ENCODE results near the gene NDUFB10. TPM values are rescaled to one million over a fixed set of nuclear protein-coding genes. Genes with fewer than 3 reads are reported as not detected.

The NDUFB10 gene
- total RNA-seq, 1 donor from 2014 or later: 130 TPM

DNA sequence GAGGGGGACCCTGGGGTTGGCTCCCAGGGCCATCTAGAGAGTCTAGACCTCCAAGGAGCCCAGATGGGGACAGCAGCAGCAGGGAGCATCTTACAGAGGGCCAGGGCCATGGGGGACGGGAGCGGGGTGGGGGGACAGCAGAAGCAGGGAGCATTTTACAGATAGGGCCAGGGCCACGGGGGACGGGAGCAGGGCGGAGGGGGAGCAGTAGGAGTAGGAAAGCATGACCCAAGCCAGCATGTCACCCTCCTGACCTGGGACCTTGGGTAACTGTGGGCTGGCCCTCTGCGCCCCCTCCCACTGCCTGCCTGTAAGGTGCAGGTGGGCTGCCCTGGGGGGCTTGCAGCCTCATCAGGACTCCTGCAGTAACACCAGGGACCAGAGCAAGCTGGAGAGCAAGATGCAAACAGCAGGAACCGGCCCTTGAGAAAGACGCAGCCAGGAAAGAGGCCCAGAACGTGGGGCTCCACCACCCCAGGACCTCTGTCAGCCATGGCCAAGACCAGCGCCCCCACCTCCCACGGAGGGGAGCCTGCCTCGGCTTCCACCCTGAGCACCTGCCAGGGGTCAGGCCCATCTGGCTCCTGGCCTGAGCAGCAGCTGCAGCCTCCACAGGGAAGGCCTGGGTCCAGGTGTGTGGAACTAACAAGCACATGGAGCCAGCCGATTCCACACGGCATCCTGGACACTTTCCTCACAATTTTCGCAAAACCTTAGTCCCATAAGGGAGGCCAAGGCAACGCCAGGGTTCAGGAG is 47.9 kb downstream of the NDUFB10 start:
- Histone ChIP-seq H3K9me3 (ENCODE audit: control insufficient read depth in 3 of 3, low read length in 3 of 3) (no peaks in the 10 kb centered on the region), H3K36me3 (ENCODE audit: control insufficient read depth in 3 of 3, insufficient read depth in 3 of 3, low read length in 3 of 3) (peaks cover 3 to 12% (median 6%) of the 10 kb centered on the region in 3 donors), H3K4me3 (ENCODE audit: low read length in 3 of 3) (peak overlapping the region; percentile 45 to 83 (median 78)), H3K27ac (ENCODE audit: low read depth, low read length) (peak overlapping the region; percentile 12), H3K9ac (ENCODE audit: low read depth in 1 of 3, low read length in 3 of 3) (peak overlapping the region; percentile 48 to 86 (median 71)), H3K4me1 (ENCODE audit: control insufficient read depth in 3 of 3, insufficient read depth in 3 of 3, low read length in 3 of 3) (peaks cover 64 to 71% (median 66%) of the 10 kb centered on the region in 3 donors), H3K27me3 (ENCODE audit: control insufficient read depth in 3 of 3, insufficient read depth in 3 of 3, low read length in 3 of 3) (no peaks in the 10 kb centered on the region)

DNA sequence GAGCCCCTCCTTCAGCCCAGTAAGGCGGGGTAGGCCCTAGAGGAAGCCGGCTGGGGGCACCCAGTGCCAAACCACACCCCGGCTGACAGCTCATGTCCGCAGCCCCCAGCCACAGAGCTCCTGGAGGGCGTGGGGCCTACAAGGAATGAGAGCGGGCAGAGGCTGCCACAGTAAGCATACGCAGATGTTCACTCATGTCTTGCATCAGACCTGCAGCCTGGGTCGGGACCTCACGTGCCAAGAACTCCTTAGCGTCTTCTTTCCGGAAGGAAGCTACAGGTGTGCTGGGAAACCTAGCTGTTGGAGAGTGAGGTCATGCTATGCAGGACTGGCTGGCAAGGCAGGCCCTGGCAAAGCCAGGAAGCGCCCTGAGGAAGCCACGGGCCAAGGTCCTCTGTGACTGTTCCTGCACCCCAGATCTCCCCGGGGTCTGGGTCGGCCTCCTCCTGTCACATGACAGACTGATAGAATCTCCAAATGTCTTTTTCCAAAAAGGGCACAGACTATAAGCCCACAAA is 48.7 kb downstream of the NDUFB10 start:
- Histone ChIP-seq H3K4me3 (ENCODE audit: low read length in 3 of 3) (peak overlapping the region; percentile 52 to 83 (median 78)), H3K9ac (ENCODE audit: low read depth in 1 of 3, low read length in 3 of 3) (peak overlapping the region; percentile 73 to 86 (median 80))

DNA sequence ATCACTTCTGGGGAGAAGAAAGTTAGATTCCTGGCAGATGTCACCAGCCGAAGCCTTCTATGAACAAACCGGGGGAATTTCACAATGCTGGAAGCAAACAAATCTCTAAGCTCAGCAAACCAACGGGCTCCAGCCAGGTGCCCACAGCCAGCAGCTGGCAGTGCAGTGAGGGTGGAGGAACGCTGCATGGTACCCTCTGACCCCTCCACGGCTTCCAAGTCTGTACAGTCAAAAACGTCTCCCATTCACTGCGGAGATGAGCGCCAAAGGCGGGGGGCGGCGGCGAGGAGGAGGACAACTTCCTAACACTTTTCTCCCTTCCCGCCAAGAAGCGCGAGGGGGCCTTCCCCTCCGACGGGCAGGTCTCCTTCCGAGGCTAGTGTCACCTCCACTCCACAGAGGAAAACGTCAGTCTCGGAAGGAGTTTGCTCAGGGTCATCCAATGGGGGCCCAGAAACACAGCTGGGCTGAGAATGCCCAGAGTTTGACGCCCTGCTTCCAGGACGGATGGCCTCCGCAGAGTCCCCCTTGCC is 49.4 kb downstream of the NDUFB10 start:
- no peaks in the 10 kb centered on the region for H3K27me3 ChIP-seq (ENCODE audit: control insufficient read depth in 3 of 3, insufficient read depth in 3 of 3, low read length in 3 of 3)
- peaks cover 0 to 4% (median 2%) of the 10 kb centered on the region in 3 donors for H3K36me3 ChIP-seq (ENCODE audit: control insufficient read depth in 3 of 3, insufficient read depth in 3 of 3, low read length in 3 of 3)
- peak overlapping the region; percentile 78 to 83 (median 81) for H3K4me3 ChIP-seq (ENCODE audit: low read length in 3 of 3)
- H3K27ac ChIP-seq (ENCODE audit: low read depth, low read length): peak overlapping the region; percentile 82
- H3K9me3 ChIP-seq (ENCODE audit: control insufficient read depth in 3 of 3, low read length in 3 of 3): no peaks in the 10 kb centered on the region
- peaks cover 58 to 64% (median 60%) of the 10 kb centered on the region in 3 donors for H3K4me1 ChIP-seq (ENCODE audit: control insufficient read depth in 3 of 3, insufficient read depth in 3 of 3, low read length in 3 of 3)
- peak overlapping the region; percentile 73 to 86 (median 80) for H3K9ac ChIP-seq (ENCODE audit: low read depth in 1 of 3, low read length in 3 of 3)

More for the DNA sequence above, 48.7 kb downstream of the NDUFB10 start:
- peaks cover 0 to 5% (median 4%) of the 10 kb centered on the region in 3 donors for H3K36me3 ChIP-seq (ENCODE audit: control insufficient read depth in 3 of 3, insufficient read depth in 3 of 3, low read length in 3 of 3)
- H3K9me3 ChIP-seq (ENCODE audit: control insufficient read depth in 3 of 3, low read length in 3 of 3): no peaks in the 10 kb centered on the region
- H3K27ac ChIP-seq (ENCODE audit: low read depth, low read length): peak overlapping the region; percentile 12
- no peaks in the 10 kb centered on the region for H3K27me3 ChIP-seq (ENCODE audit: control insufficient read depth in 3 of 3, insufficient read depth in 3 of 3, low read length in 3 of 3)
- peaks cover 64 to 71% (median 66%) of the 10 kb centered on the region in 3 donors for H3K4me1 ChIP-seq (ENCODE audit: control insufficient read depth in 3 of 3, insufficient read depth in 3 of 3, low read length in 3 of 3)

DNA sequence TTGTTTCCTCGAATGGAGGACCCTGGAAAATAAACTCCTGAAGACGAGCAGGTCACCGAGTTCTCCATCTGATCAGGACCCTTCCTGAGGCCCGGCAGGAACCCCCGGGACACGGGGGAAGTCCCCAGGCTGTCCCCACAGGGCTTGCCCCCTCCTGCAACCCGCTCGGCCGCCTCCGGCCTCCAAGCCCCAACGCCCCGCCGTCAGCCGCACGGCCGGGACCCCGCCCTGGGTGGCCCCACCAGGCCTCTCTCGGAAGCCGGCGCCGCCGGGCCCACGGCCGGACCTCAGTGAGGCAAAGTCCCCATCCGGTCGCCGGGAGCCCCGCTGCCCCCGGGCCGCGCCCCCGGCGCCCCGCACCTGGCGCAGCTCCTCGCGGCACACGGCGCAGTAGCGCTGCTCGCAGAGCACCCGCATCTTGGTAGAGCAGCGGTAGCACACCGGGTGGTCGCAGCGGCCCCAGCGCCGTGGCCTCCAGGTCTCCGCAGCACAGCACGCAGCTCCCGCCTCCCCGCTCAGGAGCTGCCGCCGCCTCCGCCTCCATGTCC is 49.9 kb downstream of the NDUFB10 start:
- peak overlapping the region; percentile 82 for H3K27ac ChIP-seq (ENCODE audit: low read depth, low read length)
- peak overlapping the region; percentile 73 to 86 (median 80) for H3K9ac ChIP-seq (ENCODE audit: low read depth in 1 of 3, low read length in 3 of 3)
- H3K4me1 ChIP-seq (ENCODE audit: control insufficient read depth in 3 of 3, insufficient read depth in 3 of 3, low read length in 3 of 3): peaks cover 53 to 59% (median 56%) of the 10 kb centered on the region in 3 donors
- no peaks in the 10 kb centered on the region for H3K9me3 ChIP-seq (ENCODE audit: control insufficient read depth in 3 of 3, low read length in 3 of 3)
- peaks cover 0 to 4% (median 2%) of the 10 kb centered on the region in 3 donors for H3K36me3 ChIP-seq (ENCODE audit: control insufficient read depth in 3 of 3, insufficient read depth in 3 of 3, low read length in 3 of 3)
- H3K27me3 ChIP-seq (ENCODE audit: control insufficient read depth in 3 of 3, insufficient read depth in 3 of 3, low read length in 3 of 3): no peaks in the 10 kb centered on the region
- peak overlapping the region; percentile 78 to 83 (median 81) for H3K4me3 ChIP-seq (ENCODE audit: low read length in 3 of 3)

DNA sequence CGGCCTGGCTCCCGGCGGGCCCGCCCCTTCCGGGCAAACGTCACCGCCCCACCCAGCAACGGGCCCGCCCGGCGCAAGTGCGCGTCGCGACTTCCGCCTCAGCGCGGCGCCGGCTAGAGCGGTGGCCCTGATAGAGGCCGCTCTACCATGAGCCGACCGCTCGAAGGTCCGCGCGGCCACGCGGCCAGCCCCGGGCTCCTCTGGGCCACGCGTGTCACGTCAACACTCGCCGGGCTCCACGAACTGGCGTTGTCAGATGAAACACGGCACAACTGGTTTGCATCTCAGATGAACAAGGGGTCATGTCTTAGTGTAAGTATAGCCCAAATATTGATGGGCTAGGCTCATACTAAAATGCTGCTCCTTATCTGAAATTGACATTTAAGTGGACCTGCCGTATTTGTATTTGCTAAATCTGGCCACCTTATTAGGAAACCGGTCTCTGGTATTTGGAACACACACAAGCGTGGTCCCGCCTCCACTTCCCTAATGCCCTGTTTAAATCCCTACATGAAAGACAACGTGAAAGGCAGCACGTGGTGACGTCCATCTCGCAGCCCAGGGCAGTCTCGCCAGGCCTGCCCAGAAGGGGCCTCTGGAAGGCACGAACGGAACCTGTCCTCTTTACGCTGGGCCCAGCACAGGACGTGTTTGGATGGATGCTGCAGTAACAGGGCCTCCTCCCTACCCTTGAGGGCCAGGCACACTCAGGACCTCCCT is 50.6 kb downstream of the NDUFB10 start, which contains the start of gene ZNF598:
Gene ZNF598 (minus strand): TSS at position 31 of the 720 bp plus-strand sequence.
- Histone ChIP-seq H3K9ac (ENCODE audit: low read depth in 1 of 3, low read length in 3 of 3) (peak within 1 kb of the TSS; percentile 88 to 90 (median 89)), H3K9me3 (ENCODE audit: control insufficient read depth in 3 of 3, low read length in 3 of 3) (no peaks in the 10 kb centered on the region), H3K4me1 (ENCODE audit: control insufficient read depth in 3 of 3, insufficient read depth in 3 of 3, low read length in 3 of 3) (peaks cover 46 to 52% (median 49%) of the 10 kb centered on the region in 3 donors), H3K4me3 (ENCODE audit: low read length in 3 of 3) (peak within 1 kb of the TSS; percentile 81 to 93 (median 93)), H3K27me3 (ENCODE audit: control insufficient read depth in 3 of 3, insufficient read depth in 3 of 3, low read length in 3 of 3) (no peaks in the 10 kb centered on the region), H3K36me3 (ENCODE audit: control insufficient read depth in 3 of 3, insufficient read depth in 3 of 3, low read length in 3 of 3) (peaks cover 0 to 4% (median 2%) of the 10 kb centered on the region in 3 donors), H3K27ac (ENCODE audit: low read depth, low read length) (peak within 1 kb of the TSS; percentile 91)

Small RNA genes within 50 kb of the gene (small RNA-seq; reads per million reads assigned to genes)
- not detected for gene AC005363.2
- not detected for gene SNORA10
- not detected for gene SNORA64

Other genes with a start within 250 kb of the NDUFB10 start
- gene NME3, start 188.0 kb upstream of the NDUFB10 start, total RNA-seq: 20.4 TPM
- gene EME2, start 186.7 kb upstream of the NDUFB10 start, total RNA-seq: 5.2 TPM
- gene MRPS34, start 186.4 kb upstream of the NDUFB10 start, total RNA-seq: 17.7 TPM
- gene SPSB3, start 177.0 kb upstream of the NDUFB10 start, total RNA-seq: 27.7 TPM
- 40.7 TPM for gene NUBP2, start 176.6 kb upstream of the NDUFB10 start, total RNA-seq
- not detected for gene IGFALS, start 165.8 kb upstream of the NDUFB10 start, total RNA-seq
- 42.3 TPM for gene HAGH, start 132.7 kb upstream of the NDUFB10 start, total RNA-seq
- 23.0 TPM for gene FAHD1, start 132.3 kb upstream of the NDUFB10 start, total RNA-seq
- gene MEIOB, start 87.4 kb upstream of the NDUFB10 start, total RNA-seq: under 0.01 TPM
- gene HS3ST6, start 41.1 kb upstream of the NDUFB10 start, total RNA-seq: not detected
- gene MSRB1, start 16.3 kb upstream of the NDUFB10 start, total RNA-seq: 13.6 TPM
- 84.5 TPM for gene RPL3L, start 4.8 kb upstream of the NDUFB10 start, total RNA-seq
- gene RPS2, start 5.3 kb downstream of the NDUFB10 start, total RNA-seq: 3,178 TPM
- gene RNF151, start 7.3 kb downstream of the NDUFB10 start, total RNA-seq: not detected
- 18.8 TPM for gene TBL3, start 12.5 kb downstream of the NDUFB10 start, total RNA-seq
- 1.6 TPM for gene NOXO1, start 21.9 kb downstream of the NDUFB10 start, total RNA-seq
- 4.7 TPM for gene GFER, start 24.7 kb downstream of the NDUFB10 start, total RNA-seq
- 0.52 TPM for gene SYNGR3, start 30.4 kb downstream of the NDUFB10 start, total RNA-seq
- 4.7 TPM for gene ZNF598, start 50.3 kb downstream of the NDUFB10 start, total RNA-seq
- not detected for gene NPW, start 60.2 kb downstream of the NDUFB10 start, total RNA-seq
- 15.1 TPM for gene NHERF2, start 67.4 kb downstream of the NDUFB10 start, total RNA-seq
- 13.6 TPM for gene NTHL1, start 88.3 kb downstream of the NDUFB10 start, total RNA-seq
- gene TSC2, start 88.4 kb downstream of the NDUFB10 start, total RNA-seq: 49.6 TPM
- 88.7 TPM for gene PKD1, start 176.4 kb downstream of the NDUFB10 start, total RNA-seq
- gene RAB26, start 189.1 kb downstream of the NDUFB10 start, total RNA-seq: not detected
- gene TRAF7, start 196.2 kb downstream of the NDUFB10 start, total RNA-seq: 24.0 TPM
- 0.52 TPM for gene CASKIN1, start 237.1 kb downstream of the NDUFB10 start, total RNA-seq
- 7.8 TPM for gene MLST8, start 245.9 kb downstream of the NDUFB10 start, total RNA-seq